Breast epithelium (tissue), 3 donors: ENCODE results near the gene PTTG1IP.

Source experiments
- POLR2A ChIP-seq: fragments of 450-650 bp; IDR thresholded peaks from one replicate; pipeline ENCODE4 v1.6.1; 2016; ENCODE audit warnings: antibody characterized with exemption, mild to moderate bottlenecking, moderate library complexity
- TF ChIP-seq, protein P1 (sequence below), 3 donors: fragments of 450-650 bp; IDR thresholded peaks; one replicate each; pipeline ENCODE4 v1.5.1; 2016 to 2017; ENCODE audit warnings: antibody characterized with exemption in 3 of 3, mild to moderate bottlenecking in 3 of 3, moderate library complexity in 3 of 3

DNA sequence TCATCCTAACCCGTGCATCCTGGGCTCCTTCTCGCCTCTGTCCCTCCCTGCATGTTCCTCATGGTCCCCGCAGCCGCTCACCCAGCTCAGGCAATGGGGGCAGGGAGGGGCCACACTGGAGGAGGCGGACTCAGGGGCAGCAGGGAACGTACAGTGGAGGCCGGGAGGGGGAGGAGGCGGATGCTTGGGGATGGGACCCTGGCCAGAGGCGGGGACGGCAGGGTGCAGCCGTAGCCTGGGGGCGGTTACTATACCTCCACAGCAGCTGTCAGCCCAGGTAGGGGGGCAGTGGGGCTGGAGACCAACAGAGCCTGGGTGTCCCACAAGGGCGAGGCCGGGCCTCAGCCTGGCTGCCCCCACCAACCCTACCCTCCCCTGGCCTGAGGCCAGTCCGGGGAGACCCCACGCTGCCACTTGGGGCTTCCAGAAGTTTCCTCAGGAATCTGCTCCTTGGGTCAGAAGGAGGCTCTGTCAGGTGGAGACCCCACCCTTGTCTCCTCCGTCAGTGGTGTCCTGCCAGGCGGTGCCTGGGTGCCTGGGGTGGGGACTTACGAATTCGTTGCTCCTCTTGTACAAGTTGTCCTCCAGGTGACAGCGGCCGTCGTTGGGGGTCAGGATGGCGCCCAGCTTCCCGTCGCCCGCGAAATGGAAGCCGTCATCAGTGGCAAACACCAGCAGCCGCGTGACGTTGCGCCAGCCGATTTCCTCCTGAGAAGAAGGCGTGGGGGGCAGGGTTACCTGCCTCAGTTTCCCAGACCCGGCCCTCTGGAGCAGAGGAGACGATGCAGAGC, 26.5 kb upstream of the PTTG1IP start:
- TF ChIP-seq, protein P1, sequence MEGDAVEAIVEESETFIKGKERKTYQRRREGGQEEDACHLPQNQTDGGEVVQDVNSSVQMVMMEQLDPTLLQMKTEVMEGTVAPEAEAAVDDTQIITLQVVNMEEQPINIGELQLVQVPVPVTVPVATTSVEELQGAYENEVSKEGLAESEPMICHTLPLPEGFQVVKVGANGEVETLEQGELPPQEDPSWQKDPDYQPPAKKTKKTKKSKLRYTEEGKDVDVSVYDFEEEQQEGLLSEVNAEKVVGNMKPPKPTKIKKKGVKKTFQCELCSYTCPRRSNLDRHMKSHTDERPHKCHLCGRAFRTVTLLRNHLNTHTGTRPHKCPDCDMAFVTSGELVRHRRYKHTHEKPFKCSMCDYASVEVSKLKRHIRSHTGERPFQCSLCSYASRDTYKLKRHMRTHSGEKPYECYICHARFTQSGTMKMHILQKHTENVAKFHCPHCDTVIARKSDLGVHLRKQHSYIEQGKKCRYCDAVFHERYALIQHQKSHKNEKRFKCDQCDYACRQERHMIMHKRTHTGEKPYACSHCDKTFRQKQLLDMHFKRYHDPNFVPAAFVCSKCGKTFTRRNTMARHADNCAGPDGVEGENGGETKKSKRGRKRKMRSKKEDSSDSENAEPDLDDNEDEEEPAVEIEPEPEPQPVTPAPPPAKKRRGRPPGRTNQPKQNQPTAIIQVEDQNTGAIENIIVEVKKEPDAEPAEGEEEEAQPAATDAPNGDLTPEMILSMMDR (IDR thresholded peaks at IDR 0.05): no peak
- no peak for TF ChIP-seq POLR2A
